Measurements from ENCODE around the gene L1CAM.

L1CAM gene

GRCh38 chrX:153910446-153910845 is 24.5 kb upstream of the L1CAM start:
- no peak for DNase-seq (ENCODE audit: low spot score)
- CTCF ChIA-PET, result interaction anchor here (0.6 to 0.8 kb wide), 2 partner anchors 13 to 15 kb away, joined by 3 read pairs; no protein-coding TSS in a partner anchor
- no peak overlapping the region for H3K27ac ChIP-seq
- POLR2A ChIA-PET (ENCODE audit: low non-redundant PET), result interaction anchor here (1.3 kb wide), 1 partner anchor 18 kb away, joined by 4 read pairs; no protein-coding TSS in a partner anchor
- TF ChIP-seq, protein P1, sequence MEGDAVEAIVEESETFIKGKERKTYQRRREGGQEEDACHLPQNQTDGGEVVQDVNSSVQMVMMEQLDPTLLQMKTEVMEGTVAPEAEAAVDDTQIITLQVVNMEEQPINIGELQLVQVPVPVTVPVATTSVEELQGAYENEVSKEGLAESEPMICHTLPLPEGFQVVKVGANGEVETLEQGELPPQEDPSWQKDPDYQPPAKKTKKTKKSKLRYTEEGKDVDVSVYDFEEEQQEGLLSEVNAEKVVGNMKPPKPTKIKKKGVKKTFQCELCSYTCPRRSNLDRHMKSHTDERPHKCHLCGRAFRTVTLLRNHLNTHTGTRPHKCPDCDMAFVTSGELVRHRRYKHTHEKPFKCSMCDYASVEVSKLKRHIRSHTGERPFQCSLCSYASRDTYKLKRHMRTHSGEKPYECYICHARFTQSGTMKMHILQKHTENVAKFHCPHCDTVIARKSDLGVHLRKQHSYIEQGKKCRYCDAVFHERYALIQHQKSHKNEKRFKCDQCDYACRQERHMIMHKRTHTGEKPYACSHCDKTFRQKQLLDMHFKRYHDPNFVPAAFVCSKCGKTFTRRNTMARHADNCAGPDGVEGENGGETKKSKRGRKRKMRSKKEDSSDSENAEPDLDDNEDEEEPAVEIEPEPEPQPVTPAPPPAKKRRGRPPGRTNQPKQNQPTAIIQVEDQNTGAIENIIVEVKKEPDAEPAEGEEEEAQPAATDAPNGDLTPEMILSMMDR (conservative IDR thresholded peaks at IDR 0.05; ENCODE audit: low read depth), result no peak

- no peak overlapping the region for H3K27ac ChIP-seq
- no peak for DNase-seq (ENCODE audit: low spot score)
- ChIA-PET CTCF (interaction anchor here (0.6 to 0.8 kb wide), 2 partner anchors 13 to 417 kb away, joined by 3 read pairs; no protein-coding TSS in a partner anchor), POLR2A (ENCODE audit: low non-redundant PET) (interaction anchor here (0.5 to 1.3 kb wide), 2 partner anchors 18 to 115 kb away, joined by 4 read pairs; partner anchors contain the start of gene SSR4)
- TF ChIP-seq, protein P1 (conservative IDR thresholded peaks at IDR 0.05; ENCODE audit: low read depth), result no peak
Measured at GRCh38 chrX:153909980-153910360, 24.0 kb upstream of the L1CAM start.

DNA sequence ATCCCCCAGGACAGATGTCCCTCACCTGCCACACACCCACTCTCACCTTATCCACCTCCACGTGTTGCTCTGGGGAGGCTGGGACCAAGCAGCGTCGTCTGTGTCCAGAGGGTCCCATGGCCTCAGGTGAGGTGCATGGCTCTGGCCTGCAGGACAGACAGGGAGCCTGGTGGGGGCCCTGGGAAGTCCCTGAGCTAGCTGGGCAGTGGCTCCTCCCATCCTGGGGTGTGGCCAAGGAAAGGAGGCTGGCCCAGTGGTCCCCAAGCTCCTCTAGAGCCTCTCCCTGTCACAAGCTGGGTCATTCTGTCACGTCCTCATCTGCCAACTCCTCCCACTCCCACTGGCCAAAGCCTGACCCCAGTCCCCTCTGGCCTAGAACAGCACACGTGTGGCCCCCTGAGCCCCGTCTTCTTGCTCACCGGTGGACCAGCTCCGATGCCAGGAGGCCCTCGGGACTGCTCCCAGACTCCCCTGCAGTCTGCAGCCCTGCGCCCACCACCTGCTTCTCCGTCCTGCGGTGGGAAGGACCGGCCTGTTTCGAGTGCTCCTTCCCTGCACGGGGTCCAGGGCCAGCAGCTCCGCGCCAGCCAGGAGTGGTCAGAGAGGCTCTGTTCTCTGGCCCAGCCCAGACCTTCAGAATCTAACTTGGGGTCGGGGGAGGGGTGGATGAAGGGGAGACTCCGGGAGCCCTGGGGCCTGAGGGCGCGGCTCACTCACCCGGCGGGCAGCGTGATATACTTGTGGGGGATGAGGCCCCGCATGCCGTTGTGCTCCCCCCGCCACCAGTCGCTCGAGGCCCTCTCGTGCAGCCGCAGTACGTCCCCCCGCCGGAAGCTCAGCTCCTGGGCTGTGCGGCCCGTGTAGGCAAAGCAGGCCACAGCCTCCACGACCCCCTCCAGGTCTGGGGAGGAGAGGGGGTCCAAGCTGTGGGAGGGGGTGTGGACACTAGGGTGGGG is 23.3 kb upstream of the L1CAM start:
- ChIA-PET CTCF (interaction anchor here (0.6 to 0.8 kb wide), 2 partner anchors 14 to 416 kb away, joined by 3 read pairs; no protein-coding TSS in a partner anchor), POLR2A (ENCODE audit: low non-redundant PET) (interaction anchor here (0.5 kb wide), 1 partner anchor 115 kb away, joined by 4 read pairs; the partner anchor contains the start of gene SSR4)
- TF ChIP-seq, protein P1 (conservative IDR thresholded peaks at IDR 0.05; ENCODE audit: low read depth), result no peak
- H3K27ac ChIP-seq, result no peak overlapping the region
- DNase-seq (ENCODE audit: low spot score), result no peak

DNA sequence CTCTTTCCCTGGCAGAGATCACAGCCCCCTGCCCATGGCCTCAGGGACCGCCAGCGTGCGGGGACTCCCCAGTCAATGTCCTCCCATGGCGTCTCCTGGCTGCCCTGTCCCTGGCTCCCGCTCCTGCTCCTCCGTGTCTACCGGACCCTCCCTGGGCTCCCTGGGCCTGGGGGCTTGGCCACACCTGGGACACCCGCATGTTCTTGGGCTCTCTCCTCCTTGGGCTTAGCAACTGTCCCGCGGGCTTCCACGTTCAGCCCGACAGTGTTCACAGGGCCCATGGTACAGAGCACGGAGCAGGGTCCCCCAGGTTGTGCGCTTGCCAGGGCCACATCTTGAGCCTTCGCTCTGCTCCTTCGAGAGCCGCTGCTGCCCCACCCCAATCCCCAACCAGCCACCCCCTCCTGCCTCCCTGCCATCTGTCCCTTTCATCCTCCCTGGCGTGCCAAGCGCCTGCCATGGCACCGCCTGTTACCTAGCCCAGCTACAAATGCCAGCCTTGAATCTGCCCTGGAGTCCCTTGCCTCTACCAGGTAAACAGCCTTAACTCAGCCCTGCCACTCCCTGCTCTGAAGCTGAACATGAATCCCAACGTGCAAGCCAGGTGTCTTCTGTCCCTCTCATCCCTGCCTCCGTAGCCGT is 22.4 kb upstream of the L1CAM start:
- no peak overlapping the region for H3K27ac ChIP-seq
- no peak for DNase-seq (ENCODE audit: low spot score)
- TF ChIP-seq, protein P1 (conservative IDR thresholded peaks at IDR 0.05; ENCODE audit: low read depth), result no peak
- ChIA-PET CTCF (no interaction called here), POLR2A (ENCODE audit: low non-redundant PET) (no interaction called here)

DNA sequence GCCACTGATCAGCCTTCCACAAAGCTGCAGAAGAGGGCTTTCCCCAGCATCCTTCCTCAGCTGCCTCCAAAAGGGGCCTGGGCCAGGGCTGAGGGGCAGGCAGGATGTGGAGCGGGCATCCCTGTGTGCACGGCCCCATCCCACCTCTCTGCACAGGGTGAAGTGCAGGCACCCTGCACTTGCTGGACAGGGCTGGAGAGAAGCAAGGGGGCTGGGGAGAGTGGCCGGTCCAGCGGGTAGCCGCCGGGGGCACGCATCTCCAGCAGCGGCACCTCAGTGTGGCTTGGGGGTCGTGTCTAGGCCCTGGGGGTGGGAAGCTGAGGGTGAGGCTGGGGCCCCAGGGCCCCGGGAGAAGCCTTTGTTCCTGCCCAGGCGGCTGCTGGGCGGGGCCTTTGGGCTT is 21.5 kb upstream of the L1CAM start:
- POLR2A ChIA-PET (ENCODE audit: low non-redundant PET), result no interaction called here
- TF ChIP-seq, protein P1 (conservative IDR thresholded peaks at IDR 0.05; ENCODE audit: low read depth), result no peak
- CTCF ChIA-PET, result interaction anchor here (0.8 kb wide), 1 partner anchor 40 kb away, joined by 3 read pairs; no protein-coding TSS in a partner anchor
- no peak for DNase-seq (ENCODE audit: low spot score)
- H3K27ac ChIP-seq, result no peak overlapping the region
